HG03280 (cell line): ENCODE measurements around the gene MRPL53.
"Not testable (repeated sequence)": the region's sequence is repeated elsewhere in the genome, so short reads cannot be mapped to it uniquely, and the experiment has no call there.

ENCODE experiments used
- ATAC-seq: cut with Tn5 transposase; IDR thresholded peaks from one replicate; pipeline ENCODE4 v1.9.1; 2021; ENCODE audit warnings: mild to moderate bottlenecking, moderate library complexity; ENCODE audit not compliant: unreplicated experiment

Gene MRPL53

GRCh38 chr2:74482801-74483674 is 10.6 kb upstream of the MRPL53 start, which contains the start of the genes CCDC142 and TTC31:
Gene CCDC142, minus strand, starts transcription at chr2:74482998. Its CDS starts 161 bp downstream, at chr2:74482837.
Gene TTC31, plus strand, starts transcription at chr2:74483081. Its CDS starts 15 bp downstream, at chr2:74483096.
- ATAC-seq, result peak; percentile 90

- peak; percentile 29 for ATAC-seq
Observed at GRCh38 chr2:74481961-74482800, 9.7 kb upstream of the MRPL53 start.

- ATAC-seq, result no peak
Observed at GRCh38 chr2:74481431-74481830, 9.0 kb upstream of the MRPL53 start.

- no peak for ATAC-seq
Observed at GRCh38 chr2:74474899-74475298, 2.4 kb upstream of the MRPL53 start.

GRCh38 chr2:74474481-74474880 is 2.0 kb upstream of the MRPL53 start:
- no peak for ATAC-seq

- no peak for ATAC-seq
Observed at GRCh38 chr2:74472945-74473258, 422 bp upstream of the MRPL53 start.

- no peak for ATAC-seq
Observed at GRCh38 chr2:74471332-74472065, 981 bp downstream of the MRPL53 start.

GRCh38 chr2:74470742-74471141 is 1.7 kb downstream of the MRPL53 start:
- ATAC-seq, result not testable (repeated sequence)

- ATAC-seq, result no peak
Observed at GRCh38 chr2:74464406-74464805, 8.1 kb downstream of the MRPL53 start.

GRCh38 chr2:74462786-74463105 is 9.7 kb downstream of the MRPL53 start:
- ATAC-seq, result no peak

- no peak for ATAC-seq
Observed at GRCh38 chr2:74462054-74462785, 10.3 kb downstream of the MRPL53 start.

- ATAC-seq, result no peak
Observed at GRCh38 chr2:74461187-74462053, 11.1 kb downstream of the MRPL53 start.

GRCh38 chr2:74460187-74460586 is 12.3 kb downstream of the MRPL53 start:
- ATAC-seq, result not testable (repeated sequence)

GRCh38 chr2:74459503-74460118 is 12.9 kb downstream of the MRPL53 start:
- not testable (repeated sequence) for ATAC-seq

GRCh38 chr2:74458938-74459363 is 13.5 kb downstream of the MRPL53 start:
- ATAC-seq, result no peak

- peak; percentile 81 for ATAC-seq
Observed at GRCh38 chr2:74458132-74458937, 14.1 kb downstream of the MRPL53 start, which contains the start of gene WBP1. Gene WBP1, plus strand, starts transcription at chr2:74458438. Its CDS starts 165 bp downstream, at chr2:74458603.

- peak; percentile 35 for ATAC-seq
Observed at GRCh38 chr2:74457549-74458131, 14.8 kb downstream of the MRPL53 start.

GRCh38 chr2:74457129-74457548 is 15.3 kb downstream of the MRPL53 start:
- no peak for ATAC-seq
